CD4-positive, alpha-beta T cell treated with Interleukin-4 for 4 hours (primary cell): ENCODE results near the gene ZIC5.
A peak's percentile ranks its signal among the peaks of the same experiment; 100 is the strongest.

Experiments used
- DNase-seq: peaks from one replicate; pipeline ENCODE4 v3.0.0-alpha.2; 2020

ZIC5 gene

GRCh38 chr13:99930925-99931324 is 40.6 kb downstream of the ZIC5 start:
- DNase-seq, result no peak

DNA sequence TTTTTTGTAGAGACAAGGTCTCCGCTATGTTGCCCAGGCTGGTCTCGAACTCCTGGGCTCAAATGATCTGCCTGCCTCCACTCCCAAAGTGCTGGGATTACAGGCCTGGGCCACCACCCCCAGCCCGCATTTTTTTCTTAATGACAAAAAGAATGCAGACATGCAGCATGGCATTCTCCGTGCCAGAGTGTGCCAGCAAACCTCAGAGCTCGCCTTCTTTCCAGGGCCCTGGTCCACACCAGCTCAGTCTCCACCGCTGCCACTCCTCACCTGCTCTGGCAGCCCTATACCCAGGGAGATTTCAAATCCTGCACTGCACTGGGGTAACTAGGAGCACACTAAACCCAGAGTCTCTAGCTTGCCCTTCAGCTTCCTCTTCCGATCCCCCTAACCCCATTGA is 41.7 kb downstream of the ZIC5 start:
- DNase-seq, result no peak

GRCh38 chr13:99926014-99926731 is 45.4 kb downstream of the ZIC5 start:
- no peak for DNase-seq

DNA sequence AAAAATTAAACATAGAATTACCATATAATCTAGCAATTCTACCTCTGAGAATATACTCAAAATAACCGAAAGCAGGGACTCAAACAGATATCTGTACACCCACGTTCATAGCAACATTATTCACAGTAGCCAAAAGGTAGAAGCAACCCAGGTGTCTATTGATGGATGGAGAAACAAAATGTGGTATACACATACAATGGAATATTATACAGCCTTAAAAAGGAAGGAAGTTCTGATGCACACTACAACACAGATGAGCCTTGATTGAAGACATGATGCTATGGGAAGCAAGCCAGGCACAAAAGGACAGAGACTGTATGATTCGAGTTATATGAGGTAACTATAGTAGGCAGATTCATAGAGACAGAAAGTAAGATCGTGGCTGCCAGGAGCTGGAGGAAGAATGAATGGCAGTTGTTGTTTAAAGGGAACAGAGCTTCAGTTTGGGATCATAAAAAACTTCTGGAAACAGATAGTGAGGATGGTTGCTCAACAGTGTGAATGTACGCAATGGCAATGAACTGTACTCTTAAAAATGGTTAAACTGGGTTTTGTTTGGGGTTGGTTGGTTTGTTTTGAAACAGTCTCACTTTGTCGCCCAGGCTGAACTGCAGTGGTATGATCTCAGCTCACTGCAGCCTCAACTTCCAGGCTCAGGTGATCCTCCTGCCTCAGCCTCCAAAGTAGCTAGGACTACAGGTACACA is 47.5 kb downstream of the ZIC5 start:
- DNase-seq, result no peak

DNA sequence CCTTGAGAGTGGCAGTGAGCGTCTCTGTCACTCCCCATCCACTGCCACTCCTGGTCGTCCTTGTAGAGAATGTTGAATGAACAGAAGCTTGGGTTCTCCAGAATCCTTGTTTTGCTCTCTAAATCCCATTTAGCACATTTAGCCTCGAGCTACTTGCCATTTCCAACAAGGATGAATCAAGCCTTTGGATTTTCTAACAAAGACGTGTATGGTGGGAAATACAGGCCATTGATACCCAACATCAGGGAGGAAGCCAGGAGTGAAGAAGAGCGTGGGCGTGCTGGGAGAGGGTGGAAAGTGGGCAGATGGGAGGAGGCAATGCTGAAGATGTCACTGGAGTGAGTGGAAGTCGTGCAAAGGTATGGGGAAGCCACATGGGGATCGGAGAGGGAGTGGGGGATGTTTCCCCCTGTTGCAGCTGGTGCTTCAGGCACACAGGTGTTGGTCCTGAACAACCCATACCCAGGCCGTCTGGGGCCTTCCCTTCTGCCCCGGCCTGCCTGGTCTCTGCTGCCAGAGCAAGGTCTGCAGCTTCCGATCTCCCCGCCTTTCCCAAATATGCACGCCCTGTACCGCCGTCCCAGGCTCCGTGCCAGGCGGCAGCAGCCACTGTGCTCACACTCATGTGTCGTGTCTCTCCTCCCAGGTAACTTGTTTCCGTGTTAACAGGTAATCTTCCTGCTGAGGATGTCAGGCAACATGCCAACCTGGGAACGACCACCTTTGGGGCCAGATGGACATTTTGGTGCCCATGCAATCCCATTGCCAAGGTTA is 48.7 kb downstream of the ZIC5 start:
- DNase-seq, result no peak

DNA sequence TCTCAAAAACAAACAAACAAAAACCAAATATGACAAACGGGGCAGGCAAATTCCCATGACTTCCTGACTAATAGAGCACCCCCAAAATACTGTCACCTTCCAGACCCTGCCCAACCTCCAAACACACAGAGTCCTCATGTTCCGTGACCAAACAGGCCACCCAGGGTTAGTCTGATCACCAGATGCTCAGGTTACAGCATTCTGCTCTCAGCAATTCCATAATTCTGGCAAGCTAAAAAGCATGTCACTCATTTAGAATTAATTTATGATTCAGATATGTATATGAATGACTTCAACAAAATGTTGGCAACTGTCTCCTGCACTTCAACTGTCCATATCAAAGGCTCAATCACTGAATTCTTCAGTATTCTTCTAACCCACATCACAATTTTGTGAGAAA is 52.4 kb downstream of the ZIC5 start:
- no peak for DNase-seq

DNA sequence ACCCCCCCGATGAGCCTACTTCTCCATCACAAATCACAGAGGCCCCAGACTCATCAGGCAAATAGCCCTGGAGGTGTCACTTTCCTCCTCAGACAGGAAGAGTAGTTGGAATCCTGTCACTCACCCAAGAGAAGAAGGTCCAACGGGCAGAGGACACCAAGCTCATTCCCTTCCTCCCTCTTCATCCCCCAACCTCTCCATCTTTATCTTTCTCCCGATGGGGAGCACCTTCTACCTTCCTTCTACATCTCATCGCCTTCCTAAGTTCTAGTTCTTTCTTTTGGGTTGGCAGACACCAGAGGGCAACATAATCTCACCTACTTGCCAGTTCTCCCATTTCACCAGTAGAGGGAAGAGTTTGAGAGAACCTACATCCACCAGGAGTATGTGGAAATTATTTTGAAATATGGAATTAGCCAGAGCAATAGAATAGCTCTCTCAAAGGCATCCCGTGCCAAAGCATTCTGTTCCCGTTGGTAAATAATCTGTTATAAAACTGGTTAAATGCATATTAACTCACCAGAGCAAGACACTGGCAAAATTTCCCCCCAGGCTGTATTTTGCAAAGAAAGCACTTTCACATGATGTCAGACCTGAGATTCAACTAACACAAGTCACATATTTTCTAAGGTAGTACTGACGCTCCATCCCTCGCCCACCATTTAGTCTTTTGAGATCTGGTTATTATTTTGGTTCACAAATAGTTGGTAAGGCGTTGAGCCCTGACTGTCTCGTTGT is 55.0 kb downstream of the ZIC5 start:
- peak; percentile 55 for DNase-seq

DNA sequence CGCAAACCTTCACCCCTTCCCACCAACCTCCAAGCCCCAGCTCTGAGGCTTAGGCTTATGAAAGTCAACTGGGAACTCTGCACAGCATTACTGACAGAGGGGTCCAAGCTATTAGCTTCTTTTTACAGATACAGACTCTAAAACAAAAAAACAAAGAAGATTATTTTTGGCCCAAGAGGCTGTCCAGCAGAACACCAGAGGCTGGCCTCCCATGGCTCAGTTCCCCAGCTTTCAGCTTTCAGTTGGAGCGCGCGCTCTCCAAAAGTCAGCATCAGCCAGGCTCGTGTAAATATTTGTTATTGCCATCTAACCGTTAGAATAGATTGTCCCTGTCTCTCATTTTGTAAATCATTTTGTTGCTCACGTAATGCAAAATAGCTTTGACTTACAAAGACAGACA is 58.4 kb downstream of the ZIC5 start:
- no peak for DNase-seq
